ENCODE results near the gene INPP5A. TPM values are rescaled to one million over a fixed set of nuclear protein-coding genes. Genes with fewer than 3 reads are reported as not detected.
A peak's percentile ranks its signal among the peaks of the same experiment; 100 is the strongest.

INPP5A gene
- total and polyA plus RNA-seq, 2 of the 13 experiments (the other 11 are each of a cell fraction or from before 2014, with no cell fraction given) = 17.5 to 37.9 TPM

- TF ChIP-seq ZNF772 (CRISPR knock-in tag; IDR thresholded peaks at IDR 0.05) (no peak), DRAP1 (CRISPR knock-in tag; IDR thresholded peaks at IDR 0.05) (0 out of 2 replicates have a peak, but pooled peaks have one; percentile 31), ZNF577 (CRISPR knock-in tag; IDR thresholded peaks at IDR 0.05; ENCODE audit: borderline replicate concordance, low read depth) (no peak), HNRNPUL1 (IDR thresholded peaks at IDR 0.05; ENCODE audit: low read depth, low read length) (no peak), E2F1 (CRISPR knock-in tag; IDR thresholded peaks at IDR 0.05) (no peak), FOXC1 (CRISPR knock-in tag; IDR thresholded peaks at IDR 0.05; ENCODE audit: borderline replicate concordance) (no peak), ZNF616 (CRISPR knock-in tag; IDR thresholded peaks at IDR 0.05; ENCODE audit: low read depth) (no peak), ZNF496 (CRISPR knock-in tag; IDR thresholded peaks at IDR 0.05; ENCODE audit: insufficient replicate concordance) (no peak), ZNF670 (CRISPR knock-in tag; IDR thresholded peaks at IDR 0.05; ENCODE audit: borderline replicate concordance) (no peak), ZSCAN21 (CRISPR knock-in tag; IDR thresholded peaks at IDR 0.05; ENCODE audit: borderline replicate concordance) (no peak), SMAD9 (CRISPR knock-in tag; IDR thresholded peaks at IDR 0.05) (0 out of 2 replicates have a peak, but pooled peaks have one; percentile 32), ISX (CRISPR knock-in tag; conservative IDR thresholded peaks at IDR 0.05) (no peak), ZNF652 (CRISPR knock-in tag; IDR thresholded peaks at IDR 0.05; ENCODE audit: borderline replicate concordance, low read depth) (no peak), SRSF9 (IDR thresholded peaks at IDR 0.05; ENCODE audit: borderline replicate concordance, insufficient read depth, low read depth, low read length, poor library complexity, severe bottlenecking) (no peak), SSRP1 (CRISPR knock-in tag; IDR thresholded peaks at IDR 0.05) (no peak), HMGXB4 (CRISPR knock-in tag; IDR thresholded peaks at IDR 0.05; ENCODE audit: borderline replicate concordance in 1 of 2, low read depth in 1 of 2) (peak in 1 of 2 experiments; percentile 21; a peak in 2 of 4 replicates), ARNTL (CRISPR knock-in tag; IDR thresholded peaks at IDR 0.05) (no peak), CHD2 (IDR thresholded peaks at IDR 0.05; ENCODE audit: low read depth, low read length) (no peak)
- TF ChIP-seq, protein P1, sequence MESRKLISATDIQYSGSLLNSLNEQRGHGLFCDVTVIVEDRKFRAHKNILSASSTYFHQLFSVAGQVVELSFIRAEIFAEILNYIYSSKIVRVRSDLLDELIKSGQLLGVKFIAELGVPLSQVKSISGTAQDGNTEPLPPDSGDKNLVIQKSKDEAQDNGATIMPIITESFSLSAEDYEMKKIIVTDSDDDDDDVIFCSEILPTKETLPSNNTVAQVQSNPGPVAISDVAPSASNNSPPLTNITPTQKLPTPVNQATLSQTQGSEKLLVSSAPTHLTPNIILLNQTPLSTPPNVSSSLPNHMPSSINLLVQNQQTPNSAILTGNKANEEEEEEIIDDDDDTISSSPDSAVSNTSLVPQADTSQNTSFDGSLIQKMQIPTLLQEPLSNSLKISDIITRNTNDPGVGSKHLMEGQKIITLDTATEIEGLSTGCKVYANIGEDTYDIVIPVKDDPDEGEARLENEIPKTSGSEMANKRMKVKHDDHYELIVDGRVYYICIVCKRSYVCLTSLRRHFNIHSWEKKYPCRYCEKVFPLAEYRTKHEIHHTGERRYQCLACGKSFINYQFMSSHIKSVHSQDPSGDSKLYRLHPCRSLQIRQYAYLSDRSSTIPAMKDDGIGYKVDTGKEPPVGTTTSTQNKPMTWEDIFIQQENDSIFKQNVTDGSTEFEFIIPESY (CRISPR knock-in tag; IDR thresholded peaks at IDR 0.05) = peak; percentile 23; the same call in 1 of the 2 replicates
- TF ChIP-seq, protein P2, sequence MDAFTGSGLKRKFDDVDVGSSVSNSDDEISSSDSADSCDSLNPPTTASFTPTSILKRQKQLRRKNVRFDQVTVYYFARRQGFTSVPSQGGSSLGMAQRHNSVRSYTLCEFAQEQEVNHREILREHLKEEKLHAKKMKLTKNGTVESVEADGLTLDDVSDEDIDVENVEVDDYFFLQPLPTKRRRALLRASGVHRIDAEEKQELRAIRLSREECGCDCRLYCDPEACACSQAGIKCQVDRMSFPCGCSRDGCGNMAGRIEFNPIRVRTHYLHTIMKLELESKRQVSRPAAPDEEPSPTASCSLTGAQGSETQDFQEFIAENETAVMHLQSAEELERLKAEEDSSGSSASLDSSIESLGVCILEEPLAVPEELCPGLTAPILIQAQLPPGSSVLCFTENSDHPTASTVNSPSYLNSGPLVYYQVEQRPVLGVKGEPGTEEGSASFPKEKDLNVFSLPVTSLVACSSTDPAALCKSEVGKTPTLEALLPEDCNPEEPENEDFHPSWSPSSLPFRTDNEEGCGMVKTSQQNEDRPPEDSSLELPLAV (CRISPR knock-in tag; conservative IDR thresholded peaks at IDR 0.05; ENCODE audit: low read depth) = no peak
These were observed 20.5 kb upstream of the INPP5A start (continued) for GRCh38 chr10:132516771-132517725.

Measured in HepG2 (cell line).